GM12865 (cell line): ENCODE measurements around the gene ERGIC1.
"Not testable (repeated sequence)": the region's sequence is repeated elsewhere in the genome, so short reads cannot be mapped to it uniquely, and the experiment has no call there.

Experiments
- DNase-seq: peaks from one replicate; pipeline ENCODE4 v3.0.0; 2010; ENCODE audit warnings: low read depth
- H3K4me3 ChIP-seq: 2 replicates; pipeline ENCODE4 v1.5.1; 2011; ENCODE audit warnings: mild to moderate bottlenecking, low read depth, low read length, control low read depth
- TF ChIP-seq, protein P1 (sequence below): IDR thresholded peaks from 2 replicates; pipeline ENCODE4 v1.5.1; 2011; ENCODE audit warnings: low read length, control low read depth, low read depth, inconsistent platforms; ENCODE audit not compliant: insufficient read depth; ENCODE audit errors: missing control alignments

ERGIC1 gene

DNA sequence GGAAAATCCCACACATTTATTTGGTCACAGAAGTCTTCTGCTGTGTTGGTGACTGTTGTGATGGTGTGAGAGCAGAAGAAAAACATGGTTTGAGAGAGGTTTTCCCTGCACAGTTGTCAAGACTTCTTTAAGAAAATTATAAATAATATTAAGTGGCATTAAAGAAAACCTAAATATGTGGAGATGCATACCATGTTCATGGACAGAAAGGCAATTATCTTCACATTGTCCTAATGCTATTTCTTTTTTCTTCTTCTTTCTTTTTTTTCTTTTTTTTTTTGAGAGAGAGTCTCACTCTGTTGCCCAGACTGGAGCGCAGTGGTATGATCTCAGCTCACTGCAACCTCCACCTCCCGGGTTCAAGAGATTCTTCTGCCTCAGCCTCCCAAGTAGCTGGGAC is 24.3 kb upstream of the ERGIC1 start:
- TF ChIP-seq, protein P1, sequence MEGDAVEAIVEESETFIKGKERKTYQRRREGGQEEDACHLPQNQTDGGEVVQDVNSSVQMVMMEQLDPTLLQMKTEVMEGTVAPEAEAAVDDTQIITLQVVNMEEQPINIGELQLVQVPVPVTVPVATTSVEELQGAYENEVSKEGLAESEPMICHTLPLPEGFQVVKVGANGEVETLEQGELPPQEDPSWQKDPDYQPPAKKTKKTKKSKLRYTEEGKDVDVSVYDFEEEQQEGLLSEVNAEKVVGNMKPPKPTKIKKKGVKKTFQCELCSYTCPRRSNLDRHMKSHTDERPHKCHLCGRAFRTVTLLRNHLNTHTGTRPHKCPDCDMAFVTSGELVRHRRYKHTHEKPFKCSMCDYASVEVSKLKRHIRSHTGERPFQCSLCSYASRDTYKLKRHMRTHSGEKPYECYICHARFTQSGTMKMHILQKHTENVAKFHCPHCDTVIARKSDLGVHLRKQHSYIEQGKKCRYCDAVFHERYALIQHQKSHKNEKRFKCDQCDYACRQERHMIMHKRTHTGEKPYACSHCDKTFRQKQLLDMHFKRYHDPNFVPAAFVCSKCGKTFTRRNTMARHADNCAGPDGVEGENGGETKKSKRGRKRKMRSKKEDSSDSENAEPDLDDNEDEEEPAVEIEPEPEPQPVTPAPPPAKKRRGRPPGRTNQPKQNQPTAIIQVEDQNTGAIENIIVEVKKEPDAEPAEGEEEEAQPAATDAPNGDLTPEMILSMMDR: no peak
- no peak for DNase-seq

DNA sequence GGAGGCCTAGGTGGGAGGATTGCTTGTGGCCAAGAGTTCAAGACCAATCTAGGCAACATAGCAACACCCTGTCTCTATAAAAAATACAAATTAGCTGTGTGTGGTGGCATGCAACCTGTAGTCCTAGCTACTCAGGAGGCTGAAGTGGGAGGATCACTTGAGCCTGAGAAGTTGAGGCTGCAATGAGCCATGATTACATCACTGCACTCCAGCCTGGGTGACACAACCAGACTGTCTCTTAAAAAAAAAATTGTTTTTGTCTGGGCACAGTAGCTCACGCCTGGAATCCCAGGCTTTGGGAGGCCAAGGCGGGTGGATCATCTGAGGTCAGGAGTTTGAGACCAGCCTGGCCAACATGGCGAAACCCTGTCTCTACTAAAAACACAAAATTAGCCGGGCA is 23.1 kb upstream of the ERGIC1 start:
- DNase-seq, H3K4me3 ChIP-seq: not testable (repeated sequence)

More for the DNA sequence above, 24.3 kb upstream of the ERGIC1 start:
- H3K4me3 ChIP-seq: no peak overlapping the region

DNA sequence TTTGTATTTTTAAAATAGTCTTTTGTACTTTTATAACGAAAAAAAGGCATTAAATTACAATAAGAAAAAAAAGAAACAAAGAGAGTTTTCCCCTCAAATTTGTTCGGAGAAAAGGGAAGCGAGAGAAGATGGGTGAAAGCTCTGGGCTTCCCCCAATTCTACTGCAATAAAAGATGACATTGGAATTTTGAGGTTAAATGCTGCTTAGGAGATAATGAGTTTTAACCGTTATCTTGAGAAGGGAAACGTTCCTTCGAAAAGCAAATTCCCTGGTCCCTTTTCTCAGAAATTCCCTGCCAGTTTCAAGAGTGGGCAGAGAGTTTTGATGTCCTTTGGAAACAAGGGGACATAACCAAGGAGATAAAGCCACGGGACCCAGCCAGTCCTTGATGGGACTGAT is 18.4 kb upstream of the ERGIC1 start:
- TF ChIP-seq, protein P1: no peak
- DNase-seq: no peak
- no peak overlapping the region for H3K4me3 ChIP-seq

DNA sequence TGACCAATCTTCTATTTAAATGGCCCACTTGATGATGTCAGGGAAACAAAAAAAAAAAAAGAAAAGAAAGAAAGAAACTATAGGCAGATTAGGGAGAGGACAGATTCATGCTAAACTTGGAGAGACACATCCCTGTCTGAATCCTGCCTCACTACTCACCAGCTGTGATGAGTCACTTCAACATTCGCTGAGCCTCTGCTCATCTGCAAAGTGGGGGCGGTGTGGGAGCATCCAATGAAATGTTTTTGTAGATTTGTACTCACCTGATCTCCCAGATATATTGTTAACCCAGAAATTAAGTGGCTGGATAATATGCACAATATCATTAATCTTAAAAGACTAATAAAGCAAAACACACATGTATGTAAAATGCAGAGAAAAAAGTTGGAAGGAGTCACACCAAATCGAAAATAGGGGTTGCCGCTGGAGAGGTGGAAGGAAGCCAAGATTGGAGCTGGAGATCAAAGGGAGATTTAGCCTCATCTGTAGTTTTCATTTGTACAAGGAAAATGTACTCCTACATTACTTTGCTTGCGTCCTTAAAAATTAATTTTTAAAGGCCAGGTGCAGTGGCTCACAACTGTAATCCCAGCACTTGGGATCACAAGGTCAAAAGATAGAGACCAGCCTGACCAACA is 17.0 kb upstream of the ERGIC1 start:
- no peak overlapping the region for H3K4me3 ChIP-seq
- no peak for DNase-seq
- TF ChIP-seq, protein P1: no peak

DNA sequence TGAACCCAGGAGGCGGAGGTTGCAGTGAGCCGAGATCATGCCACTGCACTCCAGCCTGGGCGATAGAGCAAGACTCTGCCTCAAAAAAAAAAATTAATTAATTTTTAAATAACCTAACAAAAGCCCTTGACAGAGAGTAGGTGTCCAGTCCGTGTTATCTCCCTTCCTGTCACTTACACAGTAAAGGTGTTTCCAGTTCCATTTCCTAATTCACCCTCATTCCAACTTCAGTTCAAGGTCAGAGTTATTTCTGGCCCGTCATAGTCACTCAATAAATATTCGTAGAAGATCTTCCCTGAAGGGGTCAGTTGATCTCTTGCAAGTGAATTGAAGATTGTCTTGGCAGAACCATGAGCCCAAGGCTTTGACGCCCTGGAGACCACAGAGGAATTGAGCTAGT is 16.4 kb upstream of the ERGIC1 start:
- TF ChIP-seq, protein P1: no peak
- no peak for DNase-seq
- H3K4me3 ChIP-seq: no peak overlapping the region

DNA sequence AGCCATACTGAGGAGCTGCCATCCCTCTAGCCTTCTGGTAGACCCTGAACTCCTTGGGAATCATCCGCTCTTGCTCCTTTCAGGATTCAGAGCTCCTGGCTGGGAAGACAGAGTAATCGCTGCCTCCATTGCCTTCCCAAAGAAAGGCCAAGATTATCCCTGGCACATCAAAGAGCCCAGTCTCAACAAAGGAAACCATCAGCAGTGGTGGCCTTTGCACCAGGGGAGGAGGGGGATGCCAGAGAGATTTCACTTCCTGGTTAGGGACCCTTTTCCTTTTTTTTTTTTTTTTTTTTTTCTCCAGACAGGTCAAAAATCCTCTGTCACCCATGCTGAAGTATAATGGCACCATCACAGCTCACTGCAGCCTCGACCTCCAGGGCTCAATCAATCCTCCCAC is 16.0 kb upstream of the ERGIC1 start:
- H3K4me3 ChIP-seq: no peak overlapping the region
- DNase-seq: no peak
- TF ChIP-seq, protein P1: no peak

DNA sequence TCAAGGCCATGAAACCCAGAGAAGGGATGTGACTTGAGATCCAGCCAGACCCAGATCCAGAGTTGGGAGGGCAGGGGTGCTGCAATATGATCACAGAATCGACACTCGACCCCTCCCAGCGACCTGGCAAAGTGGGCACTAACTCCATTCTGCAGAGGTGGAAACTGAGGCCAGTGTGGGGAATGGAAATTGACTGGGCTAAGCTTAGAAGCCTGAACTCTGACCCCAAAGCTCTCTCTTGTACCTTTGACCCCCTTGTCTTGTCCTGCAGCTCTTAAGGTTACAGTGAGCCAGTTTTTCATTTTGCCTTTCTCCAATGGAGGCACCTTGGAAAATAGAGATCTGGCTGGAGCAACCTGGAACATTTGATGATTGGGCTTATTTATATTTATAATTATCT is 14.5 kb upstream of the ERGIC1 start:
- TF ChIP-seq, protein P1: no peak
- no peak for DNase-seq
- H3K4me3 ChIP-seq: no peak overlapping the region
